GM15510 (cell line): Measurements from ENCODE around the gene FHL5.

ENCODE experiments used
- POLR2A ChIP-seq: IDR thresholded peaks from 3 replicates; pipeline ENCODE4 v1.6.1; 2011; ENCODE audit warnings: borderline replicate concordance; ENCODE audit not compliant: insufficient read length; ENCODE audit errors: extremely low read depth

Gene FHL5

GRCh38 chr6:96562886-96563285 lies at the start of gene FHL5:
FHL5 (plus strand) TSS chr6:96563128; CDS start chr6:96603614, 40,486 bp downstream.
- TF ChIP-seq POLR2A = no peak

GRCh38 chr6:96520171-96521115 lies 42.5 kb upstream of the FHL5 start:
- TF ChIP-seq POLR2A = no peak

GRCh38 chr6:96521306-96521643 lies 41.7 kb upstream of the FHL5 start:
- TF ChIP-seq POLR2A = no peak

GRCh38 chr6:96521644-96522464 lies 41.1 kb upstream of the FHL5 start, which contains the start of gene UFL1:
UFL1 (plus strand) TSS chr6:96521806; CDS start chr6:96521874, 68 bp downstream.
- peak; percentile 96 for TF ChIP-seq POLR2A

GRCh38 chr6:96522465-96523009 lies 40.4 kb upstream of the FHL5 start:
- no peak for TF ChIP-seq POLR2A

- TF ChIP-seq POLR2A = no peak
These were observed 34.7 kb upstream of the FHL5 start for GRCh38 chr6:96528193-96528592.

GRCh38 chr6:96532399-96532798 lies 30.5 kb upstream of the FHL5 start:
- no peak for TF ChIP-seq POLR2A

GRCh38 chr6:96537726-96538125 lies 25.2 kb upstream of the FHL5 start:
- TF ChIP-seq POLR2A = no peak

- no peak for TF ChIP-seq POLR2A
These were observed 20.2 kb upstream of the FHL5 start for GRCh38 chr6:96542702-96543101.

GRCh38 chr6:96545882-96546281 lies 17.0 kb upstream of the FHL5 start:
- no peak for TF ChIP-seq POLR2A

GRCh38 chr6:96547654-96548053 lies 15.3 kb upstream of the FHL5 start:
- no peak for TF ChIP-seq POLR2A

- no peak for TF ChIP-seq POLR2A
These were observed 8.4 kb upstream of the FHL5 start for GRCh38 chr6:96554558-96554957.

- no peak for TF ChIP-seq POLR2A
These were observed 925 bp downstream of the FHL5 start for GRCh38 chr6:96563853-96564252.

GRCh38 chr6:96570053-96570452 lies 7.1 kb downstream of the FHL5 start:
- TF ChIP-seq POLR2A = no peak

- no peak for TF ChIP-seq POLR2A
These were observed 8.6 kb downstream of the FHL5 start for GRCh38 chr6:96571551-96571950.

GRCh38 chr6:96575359-96575758 lies 12.4 kb downstream of the FHL5 start:
- TF ChIP-seq POLR2A = no peak

- no peak for TF ChIP-seq POLR2A
These were observed 13.3 kb downstream of the FHL5 start for GRCh38 chr6:96576221-96576620.
